Dermis microvascular lymphatic vessel endothelial cell (primary cell): ENCODE measurements around the gene LRMDA. TPM values are rescaled to one million over a fixed set of nuclear protein-coding genes. Genes with fewer than 3 reads are reported as not detected.
A peak's percentile ranks its signal among the peaks of the same experiment; 100 is the strongest.
"Not testable (repeated sequence)": the region's sequence is repeated elsewhere in the genome, so short reads cannot be mapped to it uniquely, and the experiment has no call there.

Source experiments
- DNase-seq, 2 donors: peaks; one replicate each; pipeline versions ENCODE4 v3.0.0 to v3.0.0-alpha.2; 2010; ENCODE audit warnings: low read depth in 2 of 2
- total RNA-seq: library from RNA; depleted of rRNA; stranded (reverse); fragments of >200 nt; gene quantifications from 2 replicates; pipeline ENCODE4 v1.2.1, GENCODE V29; 2014

Gene LRMDA
- total RNA-seq, 1 donor from 2014 or later: 10.4 TPM

DNA sequence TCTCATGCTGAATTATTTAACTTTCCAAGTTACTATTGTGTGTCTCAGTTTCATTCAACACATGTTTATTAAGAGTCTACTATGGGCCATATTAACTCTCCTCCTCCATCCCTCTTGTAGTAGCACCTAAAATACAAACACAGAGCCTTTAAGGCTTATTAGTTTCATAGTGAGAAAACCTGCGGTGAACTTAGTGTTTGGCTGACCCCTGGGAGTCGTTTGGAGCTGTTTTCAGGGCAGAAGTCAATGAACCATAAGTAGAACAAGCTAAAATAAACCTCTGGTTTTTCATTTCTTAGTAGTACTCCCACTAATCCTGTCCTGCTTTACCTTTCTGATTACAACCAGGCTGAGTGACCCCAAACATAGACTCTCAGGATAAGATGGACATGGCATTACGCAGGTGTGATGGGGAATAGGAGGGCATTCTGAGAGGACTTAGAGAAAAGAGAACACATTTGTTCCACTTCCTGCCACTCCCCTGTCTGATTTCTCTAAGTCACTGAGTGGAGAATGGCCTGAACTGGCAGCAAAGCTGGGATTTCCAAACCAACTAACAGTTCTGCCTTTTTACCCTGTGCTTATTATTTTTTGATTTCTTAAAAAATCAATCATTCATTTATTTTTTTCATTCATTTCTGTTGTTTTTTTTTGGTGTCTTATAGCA lies 74.5 kb downstream of the LRMDA start:
- no peak for DNase-seq

DNA sequence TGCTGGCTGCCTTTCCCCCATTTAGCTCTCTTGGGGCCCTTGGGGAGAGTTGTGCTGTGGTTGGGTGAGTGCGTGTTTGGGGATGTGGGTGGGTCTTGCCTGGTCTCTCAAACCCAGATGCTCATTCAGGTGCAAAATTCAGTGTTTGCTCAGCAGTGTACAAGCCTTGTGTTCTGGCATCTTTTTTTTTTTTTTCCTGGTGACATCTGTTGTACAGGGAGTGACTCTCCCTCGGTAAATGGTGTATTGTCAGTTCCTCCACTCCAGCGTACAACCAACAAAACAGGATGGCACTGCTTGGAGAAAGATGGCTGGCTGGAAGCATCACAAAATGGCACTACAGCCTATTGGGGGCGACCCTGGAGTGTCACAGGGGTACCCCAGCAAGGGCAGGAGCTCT lies 75.5 kb downstream of the LRMDA start:
- DNase-seq: no peak

DNA sequence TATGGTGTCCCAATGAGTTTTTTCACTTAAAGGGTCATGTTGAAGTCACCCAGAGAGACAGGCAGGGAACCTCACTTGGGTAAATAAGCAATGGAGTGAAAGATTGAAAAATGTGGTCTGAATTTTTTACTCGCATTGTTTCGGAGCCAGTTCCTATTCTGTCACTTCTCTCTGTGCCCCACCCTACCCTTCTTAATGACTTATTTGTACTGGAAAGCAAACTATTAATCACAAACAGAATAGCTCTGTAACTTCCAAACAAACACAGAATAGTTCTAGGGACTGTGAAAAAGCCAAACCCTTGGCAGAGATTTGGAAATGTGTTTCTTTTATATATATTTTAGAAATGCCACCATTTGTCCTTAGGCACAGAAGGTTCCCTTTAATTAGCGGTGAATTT lies 76.0 kb downstream of the LRMDA start:
- no peak for DNase-seq

DNA sequence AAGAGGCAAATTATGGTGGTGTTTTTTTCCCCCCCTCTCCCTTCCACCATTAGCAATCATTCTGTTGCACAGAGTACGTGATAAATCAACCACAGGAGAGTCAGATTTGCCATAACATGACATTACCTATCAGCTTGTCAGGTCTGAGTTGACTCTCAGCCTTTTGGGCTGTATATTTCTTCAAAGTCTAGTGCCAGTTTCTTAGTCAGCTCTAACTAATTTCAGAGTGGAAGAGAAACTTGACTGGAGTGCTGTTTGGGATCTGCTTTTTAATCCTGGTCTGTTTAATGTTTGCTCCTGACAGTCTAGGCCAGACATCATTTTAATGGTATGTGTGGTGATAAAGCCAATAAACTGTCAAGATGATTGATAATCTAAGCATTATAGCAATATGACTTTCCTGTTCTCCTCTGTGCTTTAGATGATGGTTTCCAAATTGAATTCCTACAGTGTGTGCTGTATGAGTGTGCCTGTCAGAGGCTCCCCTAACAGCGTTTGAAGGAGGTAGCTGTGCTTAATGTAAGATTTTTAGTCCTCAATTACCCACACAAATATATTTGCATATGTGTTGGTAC lies 76.9 kb downstream of the LRMDA start:
- DNase-seq: peak in 1 of 2 donors; percentile 14

DNA sequence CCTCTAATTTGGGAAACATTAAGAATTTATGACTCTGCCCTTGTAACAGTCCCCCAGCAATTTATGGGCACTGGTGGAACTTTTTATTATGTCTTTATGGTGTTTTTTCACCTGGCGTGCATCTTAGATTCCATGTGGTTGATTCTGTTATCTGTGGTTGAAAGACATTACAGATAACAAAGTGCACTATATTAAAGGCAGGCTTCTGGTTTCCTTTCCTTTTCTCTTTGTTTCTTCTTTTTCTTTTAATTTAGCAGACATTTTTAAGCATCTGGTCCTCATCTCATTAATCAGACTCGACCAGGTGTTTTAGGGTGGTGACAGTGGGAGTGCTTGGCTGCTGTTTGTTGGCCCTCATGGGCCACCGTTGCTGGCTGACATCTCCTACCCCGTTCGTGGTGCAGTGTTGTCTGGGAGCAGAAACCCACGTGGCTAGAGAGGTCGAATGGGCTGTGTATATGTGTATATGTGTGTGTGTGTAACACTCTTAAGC lies 77.4 kb downstream of the LRMDA start:
- DNase-seq: no peak

DNA sequence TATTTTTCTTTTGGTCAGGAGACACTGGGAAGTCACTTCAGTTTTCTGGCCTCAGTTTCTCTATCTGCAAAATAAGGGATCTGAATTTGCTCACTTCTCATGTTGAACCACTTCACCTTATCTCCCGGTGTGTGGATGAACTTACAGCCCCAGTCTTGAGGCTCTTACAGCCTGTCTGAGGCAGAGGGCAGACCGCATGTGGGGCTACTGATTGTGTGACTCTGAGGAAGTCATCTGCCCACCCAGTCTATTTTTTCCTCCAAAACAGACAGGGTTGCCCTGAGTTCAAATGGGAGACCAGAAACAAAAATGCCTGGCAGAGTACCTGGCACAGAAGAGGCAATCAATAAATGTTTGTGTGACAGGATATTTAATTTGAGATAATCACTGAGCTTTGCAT lies 78.3 kb downstream of the LRMDA start:
- DNase-seq: no peak

DNA sequence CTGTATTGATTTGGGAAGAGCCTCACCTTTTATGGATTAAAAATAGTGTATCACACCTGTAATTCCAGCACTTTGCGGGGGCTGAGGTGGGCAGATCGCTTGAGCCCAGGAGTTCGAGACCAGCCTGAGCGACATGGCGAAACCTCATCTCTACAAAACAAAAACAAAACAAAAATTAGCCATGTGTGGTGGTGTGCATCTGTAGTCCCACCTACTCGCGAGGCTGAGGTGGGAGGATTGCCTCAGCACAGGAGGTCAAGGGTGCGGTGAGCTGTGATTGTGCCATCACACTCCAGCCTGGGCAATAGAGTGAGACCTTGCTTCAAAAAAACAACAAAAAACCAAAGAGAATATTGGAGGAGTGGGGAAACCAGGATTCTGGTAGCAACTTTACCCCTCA lies 79.6 kb downstream of the LRMDA start:
- no peak for DNase-seq

DNA sequence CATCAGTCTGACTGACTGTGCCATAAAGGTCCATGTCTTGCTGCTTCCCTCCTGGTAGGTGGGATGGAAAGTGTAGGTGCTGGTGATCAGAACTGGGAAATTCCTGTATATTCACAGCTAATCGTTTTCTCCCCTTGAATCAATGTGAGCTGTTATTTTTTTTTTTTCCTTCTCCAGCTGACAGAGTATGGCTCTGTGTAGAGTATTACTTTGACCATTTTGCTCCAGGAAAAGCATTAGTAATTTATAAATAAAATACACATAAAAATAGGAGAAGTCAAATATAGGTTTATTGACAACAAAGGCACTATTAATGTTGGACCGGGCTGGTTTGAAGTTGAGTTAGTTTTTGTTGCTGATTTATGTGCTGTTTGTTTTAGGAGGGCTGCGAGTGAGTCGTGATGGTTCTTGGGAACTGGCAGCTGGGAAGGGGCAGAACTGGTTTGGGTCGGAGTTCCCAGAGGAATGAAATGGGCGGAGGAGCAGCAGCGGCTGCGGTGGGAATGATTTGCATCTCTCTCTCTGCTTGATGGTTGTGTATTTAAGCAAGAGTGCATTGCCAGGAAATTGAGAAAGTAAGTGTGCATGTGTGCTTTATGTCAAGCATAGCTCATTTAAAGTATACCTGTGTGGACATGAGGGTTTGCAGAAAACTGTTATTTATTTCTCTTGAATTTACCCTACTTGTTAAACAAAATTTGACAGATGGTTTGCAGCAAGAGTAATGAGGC lies 80.9 kb downstream of the LRMDA start:
- no peak for DNase-seq

DNA sequence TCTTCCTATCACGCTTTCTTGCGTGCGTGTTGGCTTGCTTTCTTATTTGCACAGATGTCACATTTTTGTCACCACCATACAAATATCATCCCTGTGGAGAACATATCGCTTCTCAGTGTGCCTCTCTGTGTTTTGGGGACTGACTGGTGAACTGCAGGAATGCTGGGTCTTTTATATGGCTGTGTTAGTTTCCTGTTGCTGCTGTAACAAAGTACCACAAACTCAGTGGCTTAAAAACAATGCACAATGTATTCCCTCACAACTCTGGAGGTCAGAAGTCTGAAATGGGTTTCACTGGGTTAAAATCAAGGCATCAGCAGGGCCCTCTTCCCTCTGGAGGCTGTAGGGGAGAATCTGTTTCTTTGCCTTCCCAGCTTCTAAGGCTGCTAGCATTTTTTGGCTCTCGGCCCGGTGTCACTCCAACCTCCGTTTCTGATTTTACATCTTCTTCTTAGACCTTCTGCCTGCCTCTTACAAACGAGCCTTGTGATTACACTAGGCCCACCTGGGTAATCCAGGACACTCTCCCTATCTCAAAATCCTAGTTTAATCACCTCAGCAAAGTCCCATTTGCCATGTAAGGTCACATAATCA lies 82.0 kb downstream of the LRMDA start:
- DNase-seq: no peak

DNA sequence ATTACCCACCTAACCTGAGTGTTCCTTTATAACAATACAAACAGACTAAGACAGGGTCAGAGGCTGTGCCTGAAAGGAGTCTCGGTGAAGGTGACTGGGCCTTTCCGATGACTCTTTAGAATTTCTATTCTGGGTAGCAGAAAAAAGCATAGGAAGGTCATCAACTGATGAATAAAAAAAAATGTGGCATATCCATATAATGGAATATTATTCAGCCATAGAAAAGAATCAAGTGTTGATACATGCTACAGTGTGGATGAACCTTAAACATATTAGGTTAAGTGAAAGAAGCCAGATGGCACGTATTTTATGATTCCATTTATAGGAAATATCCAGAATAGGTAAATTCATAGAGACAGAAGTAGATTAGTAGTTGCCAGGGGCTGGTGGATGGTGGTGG lies 83.4 kb downstream of the LRMDA start:
- no peak for DNase-seq

DNA sequence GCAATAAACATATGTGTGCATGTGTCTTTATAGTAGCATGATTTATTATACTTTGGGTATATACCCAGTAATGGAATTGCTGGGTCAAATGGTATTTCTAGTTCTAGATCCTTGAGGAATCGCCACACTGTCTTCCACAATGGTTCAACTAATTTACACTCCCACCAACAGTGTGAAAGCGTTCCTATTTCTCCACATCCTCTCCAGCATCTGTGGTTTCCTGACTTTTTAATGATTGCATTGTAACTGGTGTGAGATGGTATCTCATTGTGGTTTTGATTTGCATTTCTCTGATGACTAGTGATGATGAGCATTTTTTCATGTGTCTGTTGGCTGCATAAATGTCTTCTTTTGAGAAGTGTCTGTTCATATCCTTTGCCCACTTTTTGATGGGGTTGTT lies 84.7 kb downstream of the LRMDA start:
- DNase-seq: not testable (repeated sequence)

DNA sequence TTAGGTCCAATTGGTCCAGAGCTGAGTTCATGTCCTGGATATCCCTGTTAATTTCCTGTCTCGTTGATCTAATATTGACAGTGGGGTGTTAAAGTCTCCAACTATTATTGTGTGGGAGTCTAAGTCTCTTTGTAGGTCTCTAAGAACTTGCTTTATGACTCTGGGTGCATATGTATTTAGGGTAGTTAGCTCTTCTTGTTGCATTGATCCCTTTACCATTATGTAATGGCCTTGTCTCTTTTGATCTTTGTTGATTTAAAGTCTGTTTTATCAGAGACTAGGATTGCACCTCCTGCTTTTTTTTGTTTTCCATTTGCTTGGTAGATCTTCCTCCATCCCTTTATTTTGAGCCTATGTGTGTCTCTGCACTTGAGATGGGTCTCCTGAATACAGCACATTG lies 87.8 kb downstream of the LRMDA start:
- not testable (repeated sequence) for DNase-seq

DNA sequence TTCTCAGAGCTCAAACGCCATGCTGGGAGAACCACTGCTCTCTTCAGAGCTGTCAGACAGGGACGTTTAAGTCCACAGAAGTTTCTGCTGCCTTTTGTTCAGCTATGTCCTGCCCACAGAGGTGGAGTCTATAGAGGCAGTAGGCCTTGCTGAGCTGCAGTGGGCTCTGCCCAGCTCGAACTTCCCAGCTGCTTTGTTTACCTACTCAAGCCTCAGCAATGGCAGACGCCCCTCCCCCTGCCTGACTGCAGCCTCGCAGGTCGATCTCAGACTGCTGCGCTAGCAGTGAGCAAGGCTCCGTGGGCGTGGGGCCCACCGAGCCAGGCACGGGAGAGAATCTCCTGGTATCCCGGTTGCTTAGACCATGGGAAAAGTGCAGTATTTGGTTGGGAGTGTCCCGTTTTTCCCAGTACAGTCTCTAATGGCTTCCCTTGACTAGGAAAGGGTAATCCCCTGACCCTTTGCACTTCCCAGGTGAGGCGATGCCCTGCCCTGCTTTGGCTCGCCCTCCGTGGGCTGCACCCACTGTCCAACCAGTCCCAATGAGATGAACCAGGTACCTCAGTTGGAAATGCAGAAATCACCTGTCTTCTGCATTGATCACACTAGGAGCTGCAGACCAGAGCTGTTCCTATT lies 89.9 kb downstream of the LRMDA start:
- not testable (repeated sequence) for DNase-seq

DNA sequence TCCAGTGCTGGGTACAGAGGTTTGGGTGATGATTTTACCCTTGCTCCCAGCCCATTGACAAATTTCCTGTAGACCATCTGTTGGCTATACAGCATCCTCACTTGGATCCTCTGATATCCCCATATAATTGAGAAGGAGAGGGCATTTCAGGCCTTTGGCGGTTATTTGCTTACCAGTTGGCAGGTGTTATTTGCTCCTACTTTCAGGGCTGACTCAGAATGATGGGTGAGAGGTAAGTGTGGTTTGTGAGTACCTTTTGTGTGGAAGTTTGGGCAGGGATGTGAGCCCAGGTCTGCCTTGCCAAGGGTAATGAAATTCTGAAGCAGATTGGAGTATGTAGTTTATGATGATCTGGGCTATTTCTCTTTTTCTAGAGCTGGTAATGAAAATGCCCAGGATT lies 93.6 kb downstream of the LRMDA start:
- no peak for DNase-seq

DNA sequence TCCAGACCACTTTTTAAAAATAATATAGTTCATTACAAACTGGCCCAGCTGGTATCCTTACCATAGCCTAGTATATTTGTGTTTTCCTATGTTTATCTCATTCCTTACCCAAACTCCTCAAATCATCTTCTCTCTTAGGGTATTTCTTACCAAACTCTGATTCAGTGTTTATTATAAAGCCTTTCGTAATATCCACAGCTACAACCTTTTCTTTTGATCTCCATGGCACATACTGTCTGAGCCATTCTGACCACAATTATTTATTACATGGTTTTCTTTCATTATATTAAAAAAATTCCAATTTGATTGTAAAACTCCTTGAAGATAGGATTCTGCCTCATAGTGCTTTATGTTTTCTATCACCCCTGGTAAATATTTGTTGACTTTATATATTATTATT lies 94.2 kb downstream of the LRMDA start:
- no peak for DNase-seq

DNA sequence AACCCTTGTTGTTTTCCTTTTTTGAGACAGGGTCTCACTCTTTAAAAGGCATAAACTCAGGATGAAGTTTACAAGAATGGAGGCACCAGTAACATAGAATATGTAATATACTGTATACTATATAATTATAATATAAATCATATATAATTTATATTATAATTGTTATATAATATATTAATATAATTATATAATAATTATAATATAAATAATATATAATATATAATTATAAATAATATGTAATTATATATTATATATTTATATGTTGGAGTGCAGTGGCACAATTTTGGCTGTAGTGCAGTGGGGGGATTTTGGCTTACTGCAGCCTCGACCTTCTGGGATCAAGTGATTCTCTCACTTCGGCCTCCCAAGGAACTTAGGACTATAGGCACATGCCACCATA lies 96.1 kb downstream of the LRMDA start:
- no peak for DNase-seq

DNA sequence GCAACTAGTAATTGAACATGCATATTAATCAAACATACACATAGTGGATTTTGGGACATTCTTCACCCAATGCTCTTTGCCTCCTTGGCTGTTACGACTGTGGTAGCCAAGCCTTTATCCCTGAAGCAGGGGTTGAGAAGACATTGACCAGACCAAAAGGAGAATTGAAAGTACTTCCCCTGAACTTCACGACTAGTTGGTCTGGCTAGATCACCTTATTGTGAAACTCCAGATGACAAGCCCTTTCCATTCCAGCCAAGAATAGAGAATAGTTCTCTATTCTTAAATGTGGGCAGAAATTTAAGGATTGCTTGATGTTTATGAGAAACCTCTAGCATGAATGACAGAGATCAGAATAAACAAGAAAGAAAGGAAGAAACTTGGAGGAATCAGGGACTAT lies 97.0 kb downstream of the LRMDA start:
- no peak for DNase-seq

DNA sequence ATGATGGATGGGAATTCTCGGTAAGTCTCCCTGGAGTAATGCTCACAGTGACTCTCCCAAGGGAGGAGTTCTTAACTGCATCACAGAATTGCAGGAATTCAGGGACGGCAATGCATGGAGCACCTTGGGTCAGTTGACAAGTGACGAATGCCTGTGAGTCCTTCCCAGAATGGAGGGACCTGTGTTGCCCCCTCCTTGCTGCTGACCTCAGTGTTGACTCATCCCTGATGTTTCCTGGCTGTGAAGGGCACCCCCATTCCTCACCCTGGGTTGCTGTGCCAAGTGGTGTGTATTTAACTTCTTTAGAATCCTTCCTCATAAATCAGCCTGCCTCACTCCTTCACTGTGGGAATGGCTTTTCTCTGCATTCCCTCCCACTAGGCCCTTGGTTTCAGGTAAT lies 98.9 kb downstream of the LRMDA start:
- DNase-seq: peak in 1 of 2 donors; percentile 31

DNA sequence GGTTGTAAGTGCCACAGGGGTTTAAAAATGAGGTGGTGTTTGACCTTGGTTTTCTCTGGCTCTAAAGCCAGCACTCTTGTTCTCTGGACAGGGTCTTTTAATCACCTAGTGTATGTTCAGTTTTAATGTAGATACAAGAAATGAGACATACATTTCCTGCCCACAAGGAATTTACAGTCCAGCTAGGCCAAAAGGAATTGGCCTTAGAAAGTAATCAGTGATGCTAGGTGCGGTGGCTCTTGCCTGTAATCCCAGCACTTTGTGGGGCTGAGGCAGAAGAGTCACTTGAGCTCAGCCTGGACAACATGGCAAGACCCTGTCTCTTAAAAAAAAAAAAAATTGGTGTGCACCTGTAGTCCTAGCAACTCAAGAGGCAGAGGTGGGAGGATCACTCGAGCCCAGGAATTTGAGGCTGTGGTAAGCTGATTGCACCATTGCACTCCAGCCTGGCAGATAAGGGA lies 100.2 kb downstream of the LRMDA start:
- DNase-seq: no peak

DNA sequence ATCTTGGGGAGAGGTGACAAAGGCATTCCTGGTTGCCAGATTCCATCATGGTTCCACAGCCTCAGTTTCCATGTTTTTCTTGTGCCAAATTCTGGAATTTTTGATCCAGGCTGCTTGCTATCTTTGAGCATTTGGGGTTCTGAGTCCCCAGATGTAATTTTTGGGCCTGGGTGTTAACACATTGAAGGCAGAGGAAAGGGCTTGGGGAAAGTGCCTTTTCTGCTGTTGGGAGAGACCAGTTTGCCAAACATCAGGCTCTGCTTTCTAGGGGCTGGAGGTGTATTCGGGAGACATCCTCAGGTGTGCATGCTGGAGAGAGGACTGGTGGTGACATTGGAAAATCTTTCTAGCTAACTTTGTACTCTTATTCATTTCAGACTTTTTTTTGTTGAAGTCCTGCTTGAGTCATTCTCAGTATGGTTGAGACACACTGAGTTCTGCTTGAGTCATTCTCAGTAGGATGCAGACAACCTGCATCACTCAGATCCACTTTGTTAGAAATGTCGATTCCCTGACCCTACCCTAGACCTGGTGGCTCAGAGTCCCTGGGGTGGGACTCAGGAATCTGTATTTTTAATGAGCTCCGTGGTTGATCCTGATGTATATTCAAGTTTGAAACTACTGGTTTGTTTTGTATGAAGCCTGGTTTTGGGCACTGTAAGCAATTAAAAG lies 101.0 kb downstream of the LRMDA start:
- DNase-seq: no peak

DNA sequence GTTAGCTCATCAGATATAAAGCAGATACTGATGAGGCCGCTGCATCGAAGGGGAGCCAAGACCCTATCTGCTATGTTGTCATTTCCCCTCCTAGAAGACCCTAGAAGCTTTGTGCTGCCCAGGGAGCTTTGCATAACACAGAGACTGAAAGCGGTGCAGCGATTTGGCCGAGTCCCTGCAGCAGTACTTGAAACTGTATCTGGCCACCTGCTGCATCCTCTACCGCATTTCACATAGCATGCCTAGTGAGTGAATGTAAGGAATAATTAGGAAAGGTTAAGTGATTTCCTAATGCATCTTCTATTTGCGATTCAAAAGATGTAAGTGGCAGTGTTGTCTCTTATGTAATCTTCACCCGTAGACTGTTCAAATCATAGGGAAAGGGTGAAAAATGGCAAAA lies 106.7 kb downstream of the LRMDA start:
- no peak for DNase-seq
